D341Med (cell line): ENCODE measurements around the gene CDPF1.
"Not testable (repeated sequence)": the region's sequence is repeated elsewhere in the genome, so short reads cannot be mapped to it uniquely, and the experiment has no call there.

Experiments
- DNase-seq: peaks from one replicate; pipeline ENCODE4 v3.0.0; 2012; ENCODE audit warnings: low spot score

CDPF1 gene

DNA sequence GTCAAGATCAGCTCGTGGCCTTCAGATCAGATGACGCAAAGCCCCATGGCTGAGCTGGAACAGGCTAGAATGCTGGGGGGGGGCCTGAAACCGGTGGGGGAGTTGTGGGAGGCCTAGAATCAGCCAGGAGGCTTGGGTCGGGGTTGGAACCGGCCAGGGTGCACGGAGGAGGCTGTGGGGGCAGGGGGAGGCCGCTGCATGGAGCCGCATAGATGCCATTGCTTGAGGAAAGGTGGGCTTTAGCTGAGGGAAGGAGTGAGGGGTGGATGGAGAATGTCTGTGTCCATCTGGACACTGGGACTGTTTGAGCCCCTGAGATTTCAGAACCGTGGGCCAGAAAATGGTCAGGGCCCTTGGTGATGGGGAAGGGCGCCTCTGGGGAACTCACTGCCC is 25.2 kb downstream of the CDPF1 start:
- no peak for DNase-seq

DNA sequence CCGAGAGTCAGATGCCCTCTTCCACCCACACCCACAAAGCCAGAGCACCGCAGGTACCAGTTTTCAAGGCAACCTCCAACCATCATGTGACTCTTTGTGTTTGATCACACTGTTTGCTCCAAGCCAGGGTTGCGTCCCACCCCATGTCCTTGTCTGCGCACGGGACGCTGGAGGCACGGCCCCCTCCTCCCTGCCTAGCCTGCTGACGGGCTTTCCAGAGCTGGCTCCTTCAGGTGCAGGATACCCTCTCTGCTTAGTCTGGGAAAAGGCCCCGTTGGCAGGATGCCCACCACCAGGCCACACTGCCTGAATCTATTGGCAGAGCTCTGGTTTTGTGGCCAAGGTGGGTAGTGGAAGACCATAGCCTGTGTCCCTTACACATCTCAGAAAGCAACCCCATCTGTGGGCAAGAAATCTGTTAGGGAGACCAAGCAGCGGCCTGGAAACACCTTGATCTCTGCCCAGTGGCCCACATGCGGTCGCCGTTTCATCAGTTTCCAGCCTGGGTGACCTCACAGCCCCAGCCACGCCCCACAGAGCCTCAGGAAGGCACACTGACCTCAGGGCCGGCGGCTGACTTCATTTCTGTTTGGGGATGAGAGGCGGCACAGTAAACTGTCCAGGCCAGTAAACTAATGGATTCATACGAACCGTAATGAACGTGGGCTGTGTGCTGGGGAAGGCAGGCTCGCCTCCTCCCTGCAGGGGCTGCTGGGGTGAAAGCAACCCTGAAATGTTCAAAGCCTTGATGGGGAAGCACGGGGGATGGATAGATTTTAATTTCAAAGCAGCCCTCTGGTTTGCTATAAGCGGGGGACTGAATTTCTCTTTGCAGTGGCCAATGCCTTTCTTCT is 25.8 kb downstream of the CDPF1 start:
- peak; percentile 27 for DNase-seq

DNA sequence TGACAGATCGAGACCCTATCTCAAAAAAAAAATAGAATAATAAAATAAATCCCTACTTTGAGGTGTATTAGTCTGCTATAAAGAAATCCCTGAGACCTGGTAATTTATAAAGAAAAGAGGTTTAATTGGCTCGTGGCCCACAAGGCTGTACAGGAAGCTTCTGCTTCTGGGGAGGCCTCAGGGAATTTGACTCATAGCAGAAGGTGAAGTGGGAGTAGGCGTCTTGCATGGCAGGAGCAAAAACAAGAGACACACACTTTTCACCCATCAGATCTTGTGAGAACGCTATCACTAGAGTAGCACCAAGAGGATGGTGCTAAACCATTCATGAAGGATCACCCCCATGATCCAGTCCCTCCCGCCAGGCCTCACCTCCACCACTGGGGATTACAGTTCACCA is 29.2 kb downstream of the CDPF1 start:
- no peak for DNase-seq

DNA sequence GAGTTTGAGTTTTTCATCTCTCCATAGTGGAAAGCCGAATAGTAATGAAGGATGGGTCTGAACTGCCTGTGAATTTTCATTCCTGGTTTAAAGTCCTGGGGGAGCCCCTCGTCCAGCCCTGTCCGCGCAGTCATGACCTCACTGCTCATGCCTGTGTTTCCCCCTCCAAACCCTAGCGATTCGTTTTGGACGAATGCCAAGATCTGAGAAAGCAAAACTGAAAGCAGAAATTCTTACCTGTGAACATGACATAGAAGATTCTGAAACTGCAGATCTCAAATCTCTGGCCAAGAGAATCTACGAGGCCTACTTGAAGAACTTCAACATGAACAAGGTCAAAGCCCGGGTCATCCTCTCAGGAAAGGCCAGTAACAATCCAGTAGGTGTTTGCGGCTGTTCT is 30.5 kb downstream of the CDPF1 start:
- DNase-seq, result no peak

DNA sequence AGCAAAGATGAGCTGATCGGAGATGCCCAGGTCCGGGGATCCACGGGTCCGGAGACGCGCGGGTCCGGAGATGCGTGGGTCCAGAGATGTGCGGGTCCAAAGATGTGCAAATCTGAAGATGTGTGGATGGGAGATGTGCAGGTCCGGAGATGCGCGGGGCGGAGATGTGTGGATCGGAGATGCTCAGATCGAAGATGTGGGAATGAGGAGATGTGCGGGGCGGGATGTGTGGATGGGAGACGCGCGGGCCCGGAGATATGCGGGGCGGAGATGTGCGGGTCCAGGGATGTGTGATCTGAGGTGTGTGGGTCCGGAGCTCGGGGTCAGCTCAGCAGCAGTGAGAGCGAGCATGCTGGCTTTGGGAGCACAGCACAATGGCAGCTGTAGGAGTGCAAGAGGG is 35.5 kb downstream of the CDPF1 start:
- peak; percentile 18 for DNase-seq

DNA sequence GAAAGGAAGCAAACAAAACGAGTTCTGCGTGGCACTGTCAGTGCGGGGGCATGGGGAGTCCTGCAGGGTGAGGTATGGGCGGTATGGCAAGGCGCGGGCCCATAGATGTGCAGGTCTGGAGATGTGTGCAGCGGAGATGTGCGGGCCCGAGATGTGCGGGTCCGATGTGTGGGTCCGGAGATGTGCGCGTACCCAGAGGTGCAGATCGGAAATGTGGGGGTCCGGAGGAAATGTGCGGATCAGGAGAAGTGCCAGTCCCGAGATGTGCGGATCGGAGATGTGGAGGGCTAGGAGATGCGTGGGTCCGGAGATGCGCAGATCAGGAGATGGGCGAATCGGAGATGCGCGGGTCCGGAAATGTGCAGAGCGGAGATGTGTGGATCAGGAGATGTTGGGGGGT is 35.9 kb downstream of the CDPF1 start:
- DNase-seq, result no peak

DNA sequence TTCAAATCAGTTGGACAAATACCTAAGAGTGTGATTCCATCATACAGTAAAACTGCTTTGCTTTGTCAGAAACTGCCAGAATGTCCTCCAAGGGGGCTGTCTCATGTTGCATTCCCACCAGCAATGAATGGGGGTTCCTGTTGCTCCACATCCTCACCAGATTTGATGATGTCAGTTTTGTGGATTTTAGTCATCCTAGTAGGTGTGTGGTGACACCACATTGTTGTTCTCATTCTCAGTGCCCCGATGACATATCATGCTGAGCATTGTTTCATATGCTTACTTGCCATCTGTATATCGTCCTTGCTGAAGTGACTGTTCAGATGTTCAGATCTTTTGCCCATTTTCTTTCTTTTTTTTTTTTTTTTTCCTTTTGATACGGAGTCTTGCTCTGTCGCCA is 37.0 kb downstream of the CDPF1 start:
- no peak for DNase-seq

DNA sequence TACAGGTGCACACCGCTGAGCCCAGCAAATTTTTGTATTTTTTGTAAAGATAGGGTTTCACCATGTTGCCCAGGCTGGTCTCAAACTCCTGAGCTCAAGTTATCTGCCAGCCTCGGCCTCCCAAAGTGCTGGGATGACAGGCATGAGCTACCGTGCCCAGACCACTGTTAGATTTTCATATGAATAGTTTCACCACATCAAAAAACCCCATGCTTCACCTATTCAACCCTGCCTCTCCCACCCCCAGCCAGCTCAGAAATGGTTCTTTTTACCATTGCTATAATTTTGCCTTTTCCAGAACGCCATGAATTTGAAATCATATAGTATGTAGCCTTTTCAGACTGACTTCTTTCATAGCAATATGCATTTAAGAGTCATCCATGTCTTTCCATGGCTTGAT is 37.9 kb downstream of the CDPF1 start:
- DNase-seq, result no peak

DNA sequence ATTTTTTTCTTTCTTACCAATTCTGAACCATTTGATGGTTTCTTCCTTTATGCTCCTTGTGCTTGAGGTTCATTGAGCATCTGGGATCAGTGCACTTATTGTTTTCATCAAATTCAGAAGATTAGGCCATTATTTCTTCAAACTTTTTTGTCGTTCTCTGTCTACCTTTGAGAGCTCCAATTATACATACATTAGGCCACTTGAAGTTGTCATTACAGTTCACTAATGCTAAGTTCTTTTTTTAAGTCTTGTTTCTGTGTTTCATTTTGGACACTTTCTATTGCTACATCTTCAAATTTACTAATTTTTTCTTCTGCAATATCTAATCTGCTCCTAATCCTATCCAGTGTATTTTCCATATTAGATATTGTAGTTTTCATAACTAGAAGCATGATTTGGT is 40.8 kb downstream of the CDPF1 start:
- no peak for DNase-seq

DNA sequence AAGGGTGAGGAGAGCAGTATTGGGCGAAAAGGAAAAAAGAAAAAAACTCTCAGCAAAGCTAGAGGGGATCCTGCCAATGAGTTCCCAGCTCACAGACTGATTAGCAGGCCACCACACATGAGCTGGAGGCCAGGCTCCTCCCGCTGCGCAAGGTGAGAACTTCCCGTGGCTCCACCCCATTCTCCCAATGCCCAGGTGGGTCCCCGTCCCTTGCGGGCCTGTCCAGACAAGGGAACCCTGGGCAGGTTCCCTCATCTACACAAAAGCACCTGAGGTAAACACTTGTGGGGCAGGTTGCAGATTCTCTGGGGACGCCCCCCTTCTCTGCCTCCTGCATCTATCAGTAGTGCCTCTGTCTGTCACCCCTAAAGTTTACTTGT is 46.5 kb downstream of the CDPF1 start:
- no peak for DNase-seq

DNA sequence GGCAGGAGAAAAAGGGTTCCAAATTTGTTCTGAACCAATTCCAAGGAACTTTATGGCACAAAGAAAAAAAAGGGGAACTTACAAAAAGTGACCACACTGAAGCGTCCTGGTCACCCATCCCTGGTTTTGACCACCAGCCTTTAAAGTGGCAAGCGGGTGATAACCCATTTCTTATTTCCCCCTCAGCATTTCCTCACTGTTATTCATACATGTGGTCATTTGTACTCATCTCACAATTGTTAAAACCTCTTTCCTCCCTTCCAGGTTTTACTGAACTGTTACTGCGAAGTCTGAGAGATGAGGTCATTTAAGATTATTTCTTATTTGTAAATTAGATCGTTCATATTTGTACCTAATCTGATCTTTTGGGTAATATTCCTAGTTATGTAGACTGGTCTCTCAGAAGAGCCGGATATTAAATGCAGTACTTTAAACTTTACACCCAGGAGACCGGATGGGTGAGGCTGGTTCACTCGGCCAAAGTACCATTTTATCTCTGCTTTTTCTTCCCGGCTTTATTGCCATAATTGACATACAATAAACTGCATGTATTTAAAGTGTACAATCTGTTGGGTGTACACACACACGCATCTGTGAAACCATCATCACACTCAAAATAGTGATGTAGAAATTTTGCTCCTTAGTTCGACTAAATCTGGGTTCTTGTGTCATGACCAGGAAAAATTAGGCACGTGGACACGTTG is 47.0 kb downstream of the CDPF1 start:
- DNase-seq, result no peak

DNA sequence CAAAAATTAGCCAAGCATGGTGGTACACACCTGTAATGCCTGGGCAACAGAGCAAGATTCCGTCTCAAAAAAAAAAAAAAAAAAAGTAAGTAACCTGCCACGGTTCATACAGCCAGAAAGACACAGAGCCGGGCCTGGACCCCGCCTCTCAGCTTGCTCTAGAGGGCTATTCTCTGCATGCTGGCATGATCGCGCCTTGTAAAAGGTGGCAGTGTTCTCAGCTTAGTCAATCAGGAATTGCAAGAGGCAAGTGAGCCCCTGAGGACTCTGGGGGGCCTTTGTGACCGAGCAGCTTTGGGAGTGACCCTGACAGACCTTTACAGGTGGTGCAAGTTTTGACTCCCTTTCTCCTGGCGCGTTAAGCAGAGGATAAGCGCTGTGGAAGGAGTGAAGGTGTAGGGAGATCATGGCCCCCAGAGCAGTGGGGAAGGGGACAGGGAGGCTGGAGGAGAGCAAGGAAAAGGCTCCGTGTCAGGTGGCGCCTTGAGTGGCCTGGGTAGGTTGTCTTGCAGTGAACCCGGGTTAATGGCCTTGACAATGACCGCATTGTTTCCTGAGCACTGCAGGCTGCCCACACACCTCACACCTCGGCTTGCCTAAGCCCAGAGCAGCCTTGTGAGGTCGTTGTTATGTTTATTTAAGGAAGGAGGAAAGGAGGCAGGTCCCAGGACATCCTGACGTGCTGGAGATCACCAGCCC is 48.9 kb downstream of the CDPF1 start:
- no peak for DNase-seq

DNA sequence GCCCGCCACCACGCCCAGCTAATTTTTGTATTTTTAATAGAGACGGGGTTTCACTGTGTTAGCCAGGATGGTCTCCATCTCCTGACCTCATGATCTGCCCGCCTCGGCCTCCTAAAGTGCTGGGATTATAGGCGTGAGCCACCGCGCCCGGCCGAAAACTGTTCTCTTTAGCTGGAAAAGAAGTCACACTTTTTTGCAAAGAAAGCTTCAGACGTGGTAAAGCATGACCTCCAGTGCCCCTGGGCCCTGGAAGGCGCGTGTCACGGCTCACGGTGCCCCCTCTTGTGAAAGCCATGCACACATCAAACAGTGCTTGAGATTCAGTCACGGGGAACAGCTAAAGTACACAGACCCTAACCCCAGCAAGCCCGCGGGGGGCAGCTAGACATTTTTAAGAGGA is 51.3 kb downstream of the CDPF1 start:
- DNase-seq, result not testable (repeated sequence)

DNA sequence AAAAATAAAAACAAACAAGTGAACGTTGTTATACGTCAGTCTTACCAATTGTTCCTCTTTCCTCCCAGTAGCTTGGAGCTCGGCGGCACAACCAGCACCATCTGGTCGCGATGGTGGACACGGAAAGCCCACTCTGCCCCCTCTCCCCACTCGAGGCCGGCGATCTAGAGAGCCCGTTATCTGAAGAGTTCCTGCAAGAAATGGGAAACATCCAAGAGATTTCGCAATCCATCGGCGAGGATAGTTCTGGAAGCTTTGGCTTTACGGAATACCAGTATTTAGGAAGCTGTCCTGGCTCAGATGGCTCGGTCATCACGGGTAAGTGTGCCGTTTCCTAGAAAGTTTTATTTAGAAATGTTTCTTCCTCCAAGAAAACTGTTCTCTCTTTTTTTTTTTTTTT is 51.8 kb downstream of the CDPF1 start:
- no peak for DNase-seq

DNA sequence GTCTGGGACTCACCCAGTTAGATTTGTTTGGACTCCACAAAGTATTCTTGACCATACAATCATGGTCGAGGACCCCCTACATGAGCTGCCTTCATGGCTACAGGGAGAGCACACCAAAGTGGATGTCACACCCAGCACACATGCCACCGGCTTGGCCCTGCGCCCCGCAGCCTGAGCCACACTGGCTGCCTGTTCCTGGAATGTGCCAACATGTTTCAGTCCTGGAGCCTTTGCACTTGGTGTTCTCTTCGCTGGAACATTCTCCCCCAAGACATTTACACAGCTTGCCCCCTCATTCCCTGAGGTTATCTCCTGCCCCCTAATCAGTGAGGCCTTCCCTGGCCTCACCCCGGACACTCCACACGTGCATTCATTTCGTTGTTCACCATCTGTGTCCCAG is 53.8 kb downstream of the CDPF1 start:
- peak; percentile 24 for DNase-seq

DNA sequence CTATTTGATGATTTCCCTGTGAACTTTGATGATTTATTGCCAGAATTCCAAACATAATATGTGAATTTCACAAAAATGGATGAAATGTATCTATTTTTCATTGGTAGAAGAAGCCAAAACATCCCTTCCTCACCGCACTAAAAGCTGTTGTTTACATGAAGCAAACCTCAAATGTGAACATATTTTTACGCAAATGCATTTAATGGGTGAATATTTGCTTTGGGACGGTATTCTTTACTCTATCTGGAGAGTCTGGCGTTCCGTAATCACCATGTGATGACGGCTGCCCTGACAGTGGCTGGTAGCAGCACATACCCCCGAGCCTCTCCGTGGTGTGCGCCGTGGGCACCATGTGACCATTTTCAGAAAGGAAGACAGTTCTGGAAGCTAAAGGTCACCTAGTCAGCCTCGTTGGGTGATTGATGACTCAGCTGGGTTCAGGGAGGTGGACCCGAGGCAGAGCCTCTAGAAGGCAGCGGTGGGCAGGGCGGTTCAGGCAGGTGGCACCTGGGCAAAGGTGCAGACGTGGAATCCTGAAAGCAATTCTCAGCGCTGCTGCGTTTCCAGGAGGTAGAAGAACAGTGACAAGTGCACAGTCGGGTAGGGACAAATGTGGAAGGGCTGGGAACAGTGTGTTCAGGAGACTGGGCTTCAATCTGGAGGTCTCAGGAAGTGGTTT is 54.5 kb downstream of the CDPF1 start:
- DNase-seq, result no peak
